K562 (cell line): ENCODE results near the gene DND1. TPM values are rescaled to one million over a fixed set of nuclear protein-coding genes. Genes with fewer than 3 reads are reported as not detected.

ENCODE experiments used
- ATAC-seq: fragments of 200-7000 bp; cut with Tn5 transposase; 3 replicates; pipeline ENCODE4 v1.9.1; 2020; ENCODE audit warnings: moderate library complexity
- BruUV-seq: library from RNA; stranded (reverse); fragments of 400-500 nt; replicated peaks from 2 replicates; lab custom pipeline; 2021; lab: Mats Ljungman, UMichigan
- CTCF ChIA-PET: fragments of 300-600 bp; formaldehyde crosslinking; extraction: SDS; loops from one replicate; lab custom pipeline; 2021; ENCODE audit warnings: low intra/inter-chr PET ratio; lab: Yijun Ruan, JAX
- POLR2A ChIA-PET: fragments of 300-600, 350-650 bp; sonication (Branson Sonifier 250); formaldehyde crosslinking; extraction: SDS; loops from one replicate; lab custom pipeline; 2021; ENCODE audit warnings: antibody characterized with exemption, inconsistent platforms; lab: Yijun Ruan, JAX
- DNase-seq, 4 experiments: peaks; one replicate each; pipeline versions ENCODE4 v3.0.0 to v3.0.0-alpha.2; 2011 to 2018; ENCODE audit warnings: low spot score in 3 of 4, mixed read lengths in 3 of 4; ENCODE audit errors: extremely low read depth in 1 of 4
- FAIRE-seq: peaks from 2 replicates; lab custom pipeline; 2011; peaks lifted over from hg19 to GRCh38; lab: Jason Lieb, UNC
- H2AFZ ChIP-seq: 2 replicates; pipeline ENCODE4 v1.6.0; 2011; ENCODE audit warnings: low read depth, low read length, control low read depth, inconsistent platforms
- H3K27ac ChIP-seq: fragments of 200-600 bp; 3 replicates; pipeline ENCODE4 v1.8.0; 2011; ENCODE audit warnings: low read depth, mild to moderate bottlenecking, control low read depth, inconsistent platforms, low read length, moderate library complexity, mixed read lengths; ENCODE audit errors: extremely low read depth
- H3K27me3 ChIP-seq, 2 experiments: fragments of 300-600 bp in 1 of 2; 2 replicates in 1 of 2; 3 replicates in 1 of 2; pipeline versions ENCODE4 v1.6.0 to v1.8.0; 2011; ENCODE audit warnings: inconsistent platforms in 2 of 2, low read length in 2 of 2, mild to moderate bottlenecking in 1 of 2, mixed read lengths in 1 of 2, moderate library complexity in 1 of 2; ENCODE audit not compliant: control insufficient read depth in 2 of 2, insufficient read depth in 2 of 2
- H3K36me3 ChIP-seq: fragments of 300-600 bp; 3 replicates; pipeline ENCODE4 v1.8.0; 2011; ENCODE audit warnings: mild to moderate bottlenecking, low read length, inconsistent platforms; ENCODE audit not compliant: control insufficient read depth, insufficient read depth
- H3K4me1 ChIP-seq, 2 experiments: fragments of 200-600 bp in 1 of 2; replicated peaks in 1 of 2; 2 replicates in 1 of 2; 3 replicates in 1 of 2; pipeline versions ENCODE4 v1.5.1 to v1.8.0; 2011; ENCODE audit warnings: inconsistent platforms in 2 of 2, low read length in 2 of 2, mild to moderate bottlenecking in 1 of 2, mixed read lengths in 1 of 2, moderate library complexity in 1 of 2; ENCODE audit not compliant: control insufficient read depth in 2 of 2, insufficient read depth in 2 of 2
- H3K4me2 ChIP-seq: 2 replicates; pipeline ENCODE4 v1.6.1; 2011; ENCODE audit warnings: low read length, control low read depth, inconsistent platforms, mixed read lengths; ENCODE audit not compliant: insufficient read depth
- H3K4me3 ChIP-seq: fragments of 200-600 bp; sonication (generic), shearing (Covaris generic); 2 replicates; pipeline ENCODE4 v1.5.1; 2016; ENCODE audit warnings: control low read depth, inconsistent platforms
- H3K79me2 ChIP-seq: fragments of 200-600 bp; 3 replicates; pipeline ENCODE4 v1.8.0; 2011; ENCODE audit warnings: low read length, inconsistent platforms; ENCODE audit not compliant: control insufficient read depth, insufficient read depth
- H3K9ac ChIP-seq, 2 experiments: 2 replicates each; pipeline versions ENCODE4 v1.6.0 to v1.6.1; 2011; ENCODE audit warnings: low read depth in 2 of 2, low read length in 2 of 2, control low read depth in 1 of 2, inconsistent platforms in 1 of 2, mild to moderate bottlenecking in 1 of 2, mixed read lengths in 1 of 2; ENCODE audit not compliant: insufficient read depth in 1 of 2
- H3K9me1 ChIP-seq: one replicate; pipeline ENCODE4 v1.6.0; 2011; ENCODE audit warnings: inconsistent platforms, mild to moderate bottlenecking, low read length, moderate library complexity; ENCODE audit not compliant: control insufficient read depth, insufficient read depth
- H3K9me3 ChIP-seq: replicated peaks from 2 replicates; pipeline ENCODE4 v1.5.1; 2011; ENCODE audit warnings: low read depth, low read length, inconsistent platforms; ENCODE audit not compliant: control insufficient read depth, insufficient read depth
- H4K20me1 ChIP-seq: replicated peaks from 2 replicates; pipeline ENCODE4 v1.6.1; 2011; ENCODE audit warnings: low read length, inconsistent platforms, mixed read lengths; ENCODE audit not compliant: control insufficient read depth, insufficient read depth
- CTCFL ChIP-seq: IDR thresholded peaks from 2 replicates; pipeline ENCODE4 v1.6.1; 2011; ENCODE audit warnings: borderline replicate concordance, low read depth, mild to moderate bottlenecking, moderate library complexity, low read length; ENCODE audit not compliant: insufficient read depth, poor library complexity, severe bottlenecking
- ELF2 ChIP-seq: fragments of 250-450 bp; sonication (Bioruptor Pico); IDR thresholded peaks from 2 replicates; pipeline ENCODE4 v1.5.0; 2021; ENCODE audit warnings: mild to moderate bottlenecking
- NCOA1 ChIP-seq: fragments of 450-650 bp; IDR thresholded peaks from 2 replicates; pipeline ENCODE4 v1.6.1; 2016; ENCODE audit warnings: low read depth
- SREBF2 ChIP-seq: sonication (generic); formaldehyde crosslinking; IDR thresholded peaks from 2 replicates; pipeline ENCODE4 v1.4.0; 2020; ENCODE audit warnings: mild to moderate bottlenecking, missing genetic modification reagents
- SUPT5H ChIP-seq: fragments of 450-650 bp; IDR thresholded peaks from 2 replicates; pipeline ENCODE4 v1.6.1; 2016
- ZBED1 ChIP-seq: IDR thresholded peaks from 2 replicates; pipeline ENCODE4 v1.6.1; 2014
- ZNF395 ChIP-seq: fragments of 200-800 bp; sonication (Bioruptor generic); IDR thresholded peaks from 2 replicates; pipeline ENCODE4 v1.6.1; 2017; ENCODE audit warnings: missing genetic modification characterization, missing compliant biosample characterization
- WGBS: fragments of 100-300 bp; shearing (Covaris generic); methylation state at CpG from one replicate; pipeline ENCODE4 v1.1.6; 2016; ENCODE audit warnings: low coverage, mixed read lengths; ENCODE audit not compliant: insufficient coverage; ENCODE audit errors: missing lambda C conversion rate; 5-methylcytosine and 5-hydroxymethylcytosine counted together
- in situ Hi-C: fragments of 300-500 bp; cut with MboI; formaldehyde crosslinking; loops from 4 replicates; pipeline ENCODE4 v1.15.0; 2018; ENCODE audit warnings: inconsistent platforms, mixed read lengths
- intact Hi-C: fragments of 100-400 bp; cut with micrococcal nuclease; formaldehyde crosslinking; loops from 2 replicates; pipeline ENCODE4 v1.14.2; 2022
- polyA plus RNA-seq, 8 experiments: library from polyadenylated mRNA; depleted of rRNA in 4 of 8; stranded (reverse) in 5 of 8; unstranded in 3 of 8; fragments of >200 nt; fragmentation: Nextera tagmentation in 2 of 8; fragmentation: Illumina TruSeq in 1 of 8; extraction: Ambion mirVana in 2 of 8; extraction: Trizol in 1 of 8; gene quantifications; 2 replicates each; pipeline versions ENCODE4 v1.2.1 to v1.2.3, GENCODE V29; 2011 to 2014; ENCODE audit warnings: inconsistent platforms in 1 of 8, missing spikeins in 1 of 8
- total RNA-seq, 7 experiments: library from RNA; depleted of rRNA in 6 of 7; stranded (reverse); fragments of >200 nt in 6 of 7; fragmentation: Illumina TruSeq in 2 of 7; extraction: Trizol in 2 of 7; gene quantifications; 2 replicates each; pipeline versions ENCODE4 v1.2.1 to v1.2.3, GENCODE V29; 2011 to 2021; ENCODE audit warnings: low replicate concordance in 1 of 7

Gene DND1
- total and polyA plus RNA-seq, 9 of the 15 experiments (the other 6 are each of a cell fraction or from before 2014, with no cell fraction given): 0.37 to 2.0 (median 0.90) TPM; not detected in 3

- Histone ChIP-seq H3K9me3 (no peaks in the 10 kb centered on the region), H3K79me2 (no peaks in the 10 kb centered on the region), H3K9ac (no peak overlapping the region), H3K4me3 (no peak overlapping the region), H3K27ac (peak overlapping the region; percentile 17; the same call in 1 of the 3 replicates), H3K4me2 (no peak overlapping the region), H3K9me1 (no peaks in the 10 kb centered on the region), H3K27me3 (no peaks in the 10 kb centered on the region), H3K36me3 (peaks cover 47% of the 10 kb centered on the region), H3K4me1 (peaks cover 0 to 10% of the 10 kb centered on the region in 2 experiments; a peak in 4 of 5 replicates), H2AFZ (no peak overlapping the region), H4K20me1 (no peaks in the 10 kb centered on the region)
- no TSS peak for BruUV-seq
- POLR2A ChIA-PET: interaction anchor here (1.0 to 1.7 kb wide), 2 partner anchors 17 to 35 kb away, joined by 3 to 5 read pairs; partner anchors contain the start of genes DND1, HARS1 and HARS2
- in situ Hi-C loops: no loop called here
- CTCF ChIA-PET: no interaction called here
- no peak for FAIRE-seq
- 86% methylated on average over 4 of the region's 4 CpGs for WGBS
- ATAC-seq: no peak
- TF ChIP-seq ZBED1 (no peak), SREBF2 (CRISPR knock-in tag) (no peak), ELF2 (CRISPR knock-in tag) (no peak), ZNF395 (CRISPR knock-in tag) (no peak), NCOA1 (no peak), CTCFL (no peak), SUPT5H (peak; percentile 46; the same call in 1 of the 2 replicates)
- intact Hi-C loops: no loop called here
- DNase-seq: no peak
Measured at GRCh38 chr5:140707812-140708211, 34.4 kb upstream of the DND1 start.
